Fibroblast of skin of left quadriceps (primary cell): ENCODE results near the gene DEDD2.

Experiments
- DNase-seq, 2 experiments: peaks; one replicate each; pipeline ENCODE4 v3.0.0-alpha.2; 2013; ENCODE audit warnings: low read depth in 2 of 2

The DEDD2 gene

DNA sequence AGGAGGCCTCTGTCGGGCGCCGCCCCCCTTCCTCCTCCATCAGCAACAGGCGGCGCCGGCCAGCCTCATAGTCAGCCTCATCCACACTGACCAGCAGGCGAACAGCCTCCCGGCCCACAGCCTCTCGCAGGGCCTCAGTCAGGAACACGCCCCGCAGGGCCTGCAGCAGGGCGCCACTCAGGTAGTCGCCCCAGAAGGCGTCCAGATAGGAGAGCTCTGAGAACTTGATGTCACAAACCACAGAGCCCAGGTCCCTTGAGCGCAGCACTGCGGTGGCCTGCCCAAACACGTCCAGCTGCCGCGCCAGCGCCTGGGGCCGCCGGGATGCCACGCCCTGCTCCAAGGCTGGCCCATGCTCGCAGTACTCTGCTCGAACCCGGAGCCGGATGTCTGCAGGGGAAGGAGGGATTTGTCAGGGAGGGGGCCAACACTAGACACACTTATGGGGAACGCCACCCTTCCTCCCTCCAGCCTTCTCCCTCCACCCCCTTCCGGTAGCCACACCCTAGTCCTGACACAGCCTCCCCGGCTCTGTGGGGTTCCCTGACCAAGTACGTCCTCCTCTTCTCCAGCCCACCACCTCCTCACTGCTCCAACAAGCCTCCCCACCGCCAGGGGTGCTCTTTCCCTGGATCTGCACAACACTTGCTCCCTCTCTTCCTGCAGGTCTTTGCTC lies 17.9 kb downstream of the DEDD2 start:
- no peak for DNase-seq

- no peak for DNase-seq
Observed at GRCh38 chr19:42198676-42199439, 18.6 kb downstream of the DEDD2 start.

- DNase-seq: no peak
Observed at GRCh38 chr19:42197375-42197817, 20.1 kb downstream of the DEDD2 start.

- no peak for DNase-seq
Observed at GRCh38 chr19:42196011-42197001, 21.2 kb downstream of the DEDD2 start.

DNA sequence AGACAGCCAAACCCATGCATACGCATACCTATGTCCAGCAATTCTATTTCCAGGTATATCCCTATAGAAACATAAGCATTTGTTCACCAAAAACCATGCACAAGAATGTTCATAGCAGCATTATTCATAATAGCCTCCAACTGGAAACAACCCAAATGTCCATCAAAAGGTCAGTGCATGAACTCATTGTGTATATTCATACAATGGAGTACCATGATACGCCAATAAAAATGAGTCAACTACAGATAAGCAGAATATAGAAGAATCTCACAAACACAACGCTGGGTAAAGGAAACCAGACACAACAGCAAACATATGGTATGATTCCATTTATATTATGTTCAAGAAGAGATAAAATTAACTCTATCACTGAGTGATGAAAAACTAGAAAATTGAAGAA lies 23.8 kb downstream of the DEDD2 start:
- no peak for DNase-seq

- no peak for DNase-seq
Observed at GRCh38 chr19:42193294-42193693, 24.2 kb downstream of the DEDD2 start.

- peak in 1 of 2 experiments; percentile 29 for DNase-seq
Observed at GRCh38 chr19:42191855-42192254, 25.6 kb downstream of the DEDD2 start.

GRCh38 chr19:42191330-42191729 lies 26.1 kb downstream of the DEDD2 start:
- no peak for DNase-seq

DNA sequence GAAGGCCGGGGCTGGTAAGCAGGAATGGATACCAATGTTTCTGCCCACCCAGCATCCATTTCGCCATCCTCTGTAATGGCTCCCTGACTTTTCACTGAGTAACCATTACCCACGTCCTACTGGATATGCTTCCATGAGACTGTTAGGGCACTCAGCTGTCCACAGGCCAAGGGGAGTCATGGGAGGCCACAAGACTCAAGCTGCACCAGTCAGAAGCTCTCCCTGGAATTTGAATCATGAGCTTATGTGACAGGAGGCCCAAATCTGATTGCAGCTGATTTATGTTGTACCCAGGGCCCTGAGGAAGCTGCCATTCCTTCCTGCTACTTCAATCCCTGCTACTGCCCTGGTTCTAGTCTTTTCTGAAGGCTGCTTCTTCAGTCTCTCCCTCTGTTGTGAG lies 28.3 kb downstream of the DEDD2 start:
- no peak for DNase-seq

DNA sequence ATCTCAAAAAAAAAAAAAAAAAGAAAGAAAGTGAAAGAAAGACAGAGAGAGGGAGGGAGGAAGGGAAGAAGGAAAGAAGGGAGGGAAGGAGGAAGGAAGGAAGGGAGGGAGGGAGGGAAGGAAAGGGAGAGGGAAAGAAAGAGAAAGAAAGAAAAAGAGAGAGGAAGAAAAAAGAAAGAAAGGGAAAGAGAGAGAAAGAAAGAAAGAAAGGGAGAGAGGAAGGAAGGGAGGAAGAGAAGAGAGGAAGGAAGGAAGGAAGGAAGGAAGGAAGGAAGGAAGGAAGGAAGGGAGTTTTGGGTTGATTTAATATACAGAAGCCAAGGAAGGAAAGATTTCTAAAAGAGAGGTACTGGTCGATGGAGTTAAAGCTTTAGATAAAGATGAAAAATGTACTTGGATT lies 28.8 kb downstream of the DEDD2 start:
- no peak for DNase-seq

GRCh38 chr19:42185277-42185676 lies 32.2 kb downstream of the DEDD2 start:
- DNase-seq: peak in 1 of 2 experiments; percentile 33

DNA sequence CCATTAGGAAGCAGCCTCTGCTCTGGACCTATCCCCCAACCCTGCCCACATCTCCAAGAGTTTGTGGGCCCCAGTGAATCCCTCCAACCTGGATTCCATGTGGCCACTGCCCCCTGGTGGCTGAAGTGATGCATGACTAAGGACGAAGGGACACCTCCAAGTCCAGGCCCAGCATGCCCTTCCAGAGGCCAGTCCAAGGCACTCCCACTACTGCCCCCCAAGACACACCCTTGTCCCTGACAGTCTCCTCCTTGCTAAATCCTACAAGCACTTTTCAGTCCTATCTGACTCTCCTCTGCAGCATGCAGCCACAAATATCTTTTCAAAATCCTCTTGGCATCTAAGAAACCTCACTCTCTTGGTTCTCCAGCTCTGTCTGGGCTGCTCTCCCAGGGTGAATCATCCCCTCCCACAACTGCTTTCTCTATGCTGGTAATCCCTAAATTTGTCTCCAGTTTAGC lies 33.0 kb downstream of the DEDD2 start:
- DNase-seq: peak; percentile 63 to 68

- DNase-seq: no peak
Observed at GRCh38 chr19:42178791-42179674, 38.4 kb downstream of the DEDD2 start.

DNA sequence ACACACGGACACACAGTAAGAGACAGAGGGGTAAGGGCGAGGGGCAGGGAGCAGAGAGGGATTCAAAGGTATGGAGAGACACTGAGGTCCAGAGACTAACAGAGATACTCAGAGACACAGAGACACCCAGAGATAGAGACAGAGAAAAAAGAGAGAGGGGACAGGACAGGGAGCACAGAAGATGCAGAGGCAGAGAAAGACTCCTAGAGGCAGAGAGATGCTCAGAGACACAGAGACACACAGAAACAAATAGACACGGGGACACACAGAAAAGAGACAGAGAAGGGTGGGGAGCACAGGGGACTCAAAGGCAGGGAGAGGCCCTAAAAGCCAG lies 39.8 kb downstream of the DEDD2 start:
- no peak for DNase-seq

- peak; percentile 35 to 45 for DNase-seq
Observed at GRCh38 chr19:42176990-42177685, 40.3 kb downstream of the DEDD2 start.

DNA sequence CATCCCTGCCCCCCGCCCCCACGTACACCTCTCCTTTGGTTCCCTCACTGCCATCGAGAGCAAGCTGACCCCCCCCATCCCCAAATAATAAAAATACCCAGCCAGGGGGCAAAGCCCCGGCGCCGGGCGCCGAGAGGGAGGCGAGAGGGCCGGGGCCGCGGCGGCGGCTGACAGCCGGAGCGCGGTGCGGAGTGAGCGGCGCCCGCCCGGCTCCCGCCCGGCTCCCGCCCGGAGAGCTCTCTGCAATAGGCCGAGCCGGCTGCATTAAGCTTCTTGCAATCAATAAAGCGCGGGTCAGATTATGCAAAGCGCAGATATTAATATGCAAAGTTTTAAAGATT lies 40.9 kb downstream of the DEDD2 start:
- no peak for DNase-seq

DNA sequence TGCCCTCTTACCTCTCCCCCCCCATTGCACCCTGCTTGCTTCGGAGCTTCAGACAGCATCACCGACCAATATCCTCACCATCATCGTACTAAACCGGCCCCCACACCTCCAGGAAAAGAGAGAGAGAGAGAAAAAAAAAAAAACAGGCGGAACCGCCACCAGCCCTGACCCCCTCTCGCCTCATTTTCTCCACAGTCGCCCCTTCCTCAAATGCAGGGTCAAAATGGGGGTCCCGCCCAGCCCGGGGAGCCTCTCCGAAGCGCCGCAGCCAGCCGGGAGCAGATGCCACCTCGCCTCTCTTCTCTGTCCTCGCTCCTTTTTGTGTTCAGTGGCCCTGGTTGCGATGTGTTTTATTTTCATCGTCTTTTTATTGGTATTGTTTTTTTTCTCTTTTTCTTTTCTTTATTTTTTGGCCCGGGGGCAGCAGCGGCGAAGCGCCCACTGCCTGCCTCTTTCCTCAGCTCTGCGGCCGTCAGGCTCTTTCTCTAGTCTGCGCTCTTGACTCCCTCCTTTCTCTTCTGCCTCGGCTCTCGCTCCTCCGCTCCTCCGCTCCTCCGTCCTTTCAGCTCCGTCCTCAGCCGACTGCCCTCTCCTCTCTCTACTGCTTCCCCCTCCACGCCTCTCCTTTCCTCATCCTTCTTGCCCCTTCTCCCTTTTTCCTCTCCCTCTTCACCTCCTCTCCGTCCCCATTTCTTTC lies 41.4 kb downstream of the DEDD2 start:
- DNase-seq: no peak

- DNase-seq: no peak
Observed at GRCh38 chr19:42174958-42175734, 42.3 kb downstream of the DEDD2 start.

DNA sequence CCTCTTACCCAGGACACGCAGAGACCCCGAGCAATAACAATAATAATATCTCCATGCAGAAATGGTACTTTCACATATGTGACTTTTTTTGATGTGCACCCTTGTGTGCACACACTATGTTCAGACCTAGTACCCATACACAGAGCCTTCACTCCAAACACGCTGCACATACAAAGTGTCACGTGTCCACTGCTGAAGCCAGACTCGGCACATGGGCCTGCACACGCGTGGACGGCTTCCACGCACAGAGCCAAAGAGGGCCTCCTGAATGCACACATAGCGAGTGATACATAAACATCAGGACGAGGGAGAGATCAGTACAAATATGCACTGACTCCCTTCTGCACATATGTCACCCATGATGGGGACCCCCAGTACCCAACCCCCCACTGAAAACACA lies 43.3 kb downstream of the DEDD2 start:
- DNase-seq: no peak
